ENCODE results near the gene HHIPL1.

Gene HHIPL1

DNA sequence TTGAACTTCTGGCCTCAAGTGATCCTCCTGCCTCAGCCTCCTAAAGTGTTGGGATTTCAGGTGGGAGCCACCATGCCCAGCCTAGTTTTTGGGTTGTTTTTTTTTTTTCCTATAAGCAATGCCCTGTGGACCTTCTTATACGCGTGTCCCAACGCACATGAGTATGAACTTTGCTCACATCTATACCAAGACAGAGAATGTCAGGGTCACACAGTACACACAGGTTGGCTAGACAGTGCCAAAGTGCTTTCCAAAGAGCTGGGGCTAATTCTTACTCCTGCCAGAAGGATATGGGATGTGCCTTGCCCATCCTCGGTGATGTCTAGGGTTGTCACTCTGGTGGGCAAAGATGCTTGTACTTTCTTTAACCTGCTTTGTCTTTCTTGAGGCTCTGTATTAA is 33.3 kb upstream of the HHIPL1 start:
- DNase-seq: no peak

DNA sequence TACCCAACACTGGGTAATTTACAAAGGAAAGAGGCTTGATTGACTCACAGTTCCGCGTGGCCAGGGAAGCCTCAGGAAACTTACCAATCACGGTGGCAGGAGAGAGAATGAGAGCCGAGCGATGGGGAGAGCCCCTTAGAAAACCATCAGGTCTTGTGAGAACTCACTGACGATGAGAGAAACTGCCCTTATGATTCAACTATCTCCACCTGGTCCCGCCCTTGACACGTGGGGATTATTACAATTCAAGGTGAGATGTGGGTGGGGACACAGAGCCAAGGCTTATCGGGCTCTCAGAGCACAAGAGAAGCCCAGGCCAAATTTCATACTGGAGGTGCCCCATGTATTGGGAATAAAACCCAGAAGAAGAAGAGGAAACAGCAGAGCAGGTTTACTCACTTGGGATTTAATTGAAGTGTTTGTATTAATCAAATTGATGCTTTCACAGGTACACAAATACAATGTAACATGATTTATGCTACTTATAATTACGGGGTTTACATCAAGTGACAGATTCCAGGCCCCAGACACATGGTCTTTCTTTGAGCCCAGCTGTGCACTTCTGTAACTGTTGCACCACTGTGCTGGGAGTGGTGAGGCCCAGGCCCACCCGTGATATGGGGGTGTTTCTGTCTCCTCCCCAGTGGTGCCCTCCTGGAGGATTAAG is 32.7 kb upstream of the HHIPL1 start:
- no peak for DNase-seq

DNA sequence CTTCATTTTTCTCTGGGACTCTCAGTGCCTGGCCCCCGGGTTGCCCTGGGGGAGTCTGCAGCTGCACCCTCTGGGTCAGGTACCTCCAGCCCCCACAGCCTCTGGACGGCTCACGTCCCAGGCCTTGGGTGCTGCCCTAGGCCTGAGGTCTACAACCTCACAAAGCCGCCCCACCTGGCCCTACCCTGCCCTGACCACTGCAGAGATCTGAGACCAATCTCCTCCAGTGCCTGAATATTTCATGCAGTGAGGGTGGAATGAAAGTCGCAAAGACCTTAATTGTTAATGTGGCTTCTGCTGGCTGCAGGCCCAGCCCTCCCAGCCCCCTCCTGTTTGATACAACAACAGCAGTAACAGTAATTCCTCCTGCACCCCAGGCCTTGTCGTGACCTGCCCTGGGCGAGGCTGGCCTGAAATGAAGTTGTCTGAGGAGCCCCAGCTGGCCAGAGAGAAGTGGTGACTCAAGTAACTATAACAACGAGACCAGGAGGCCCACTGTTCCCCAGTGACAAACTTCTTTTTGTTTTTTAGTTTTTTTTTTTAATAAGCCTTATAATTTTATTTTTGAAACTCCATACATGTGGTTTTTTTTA is 32.1 kb upstream of the HHIPL1 start:
- peak; percentile 57 for DNase-seq

DNA sequence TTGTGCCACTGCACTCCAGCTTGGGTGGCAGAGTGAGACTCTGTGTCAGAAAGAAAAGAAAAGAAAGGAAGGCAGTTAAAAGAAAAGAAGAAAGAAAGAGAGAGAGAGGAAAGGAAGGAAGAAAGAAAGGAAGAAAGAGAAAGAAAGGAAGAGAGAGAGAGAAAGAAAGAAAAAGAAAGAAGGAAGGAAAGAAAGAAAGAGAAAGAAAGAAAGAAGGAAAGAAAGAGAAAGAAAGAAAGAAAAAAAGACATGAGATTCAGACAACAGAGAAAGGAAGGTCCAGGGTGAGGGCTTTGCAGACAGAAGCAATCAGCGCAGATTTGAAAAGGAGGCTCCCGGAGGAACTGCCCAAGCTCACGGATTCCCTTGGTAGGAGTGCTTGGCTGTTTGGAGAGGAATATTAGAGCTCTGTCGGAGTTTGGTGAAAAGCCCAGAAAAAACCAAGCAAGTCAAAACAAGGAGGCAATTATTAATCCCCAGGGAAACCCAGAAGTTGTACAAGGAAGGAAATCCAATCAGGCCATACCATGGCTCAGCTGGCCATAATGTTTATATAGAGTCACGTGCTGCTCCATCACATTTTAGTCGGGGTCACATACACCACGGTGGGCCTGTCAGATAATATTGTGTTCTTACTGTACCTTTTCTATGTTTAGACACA is 29.3 kb upstream of the HHIPL1 start:
- peak; percentile 31 for DNase-seq

DNA sequence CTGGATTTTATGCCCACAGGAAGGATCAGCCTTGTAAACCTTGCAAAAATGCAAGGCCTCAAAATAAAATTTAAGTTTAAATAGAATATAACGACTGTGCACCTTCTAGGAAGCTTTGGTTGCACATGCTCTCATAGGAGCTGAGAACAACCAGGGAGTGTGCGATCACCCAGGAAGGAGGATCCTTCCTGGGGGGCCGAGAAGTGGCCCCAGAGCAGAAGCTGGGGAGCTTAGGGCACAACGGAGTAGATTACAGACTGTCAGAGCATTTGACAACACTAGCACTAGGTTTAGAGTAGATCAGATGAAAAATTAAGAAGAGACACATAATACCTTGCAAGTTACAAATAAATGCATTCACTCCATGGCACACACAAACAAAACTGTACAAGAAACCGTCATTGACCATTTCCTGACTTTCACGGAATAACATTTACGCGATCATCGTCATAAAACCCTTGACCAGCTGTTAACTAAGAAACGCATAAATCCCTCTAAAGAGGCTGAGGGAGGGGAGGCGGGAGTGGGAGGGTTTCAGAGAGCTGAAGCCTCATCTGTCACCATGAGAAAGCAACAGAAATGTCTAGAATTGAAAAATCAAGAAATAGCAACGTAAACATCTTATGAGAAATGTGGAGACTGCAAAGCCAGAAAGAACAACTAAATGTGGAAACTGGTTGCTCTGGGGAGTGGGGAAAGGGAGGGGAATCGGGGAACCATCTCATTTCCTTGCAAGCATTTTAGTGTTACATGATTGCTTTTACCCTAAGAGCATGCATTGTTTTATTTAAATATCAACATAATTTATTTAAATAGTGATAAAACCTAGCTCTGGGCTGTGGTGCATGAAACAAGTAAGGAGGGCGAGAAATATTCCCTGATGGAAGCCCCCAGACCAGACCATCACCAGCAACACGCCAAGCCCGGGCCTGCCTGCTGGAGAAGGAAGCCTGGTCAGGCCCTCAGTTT is 27.8 kb upstream of the HHIPL1 start:
- DNase-seq: no peak

DNA sequence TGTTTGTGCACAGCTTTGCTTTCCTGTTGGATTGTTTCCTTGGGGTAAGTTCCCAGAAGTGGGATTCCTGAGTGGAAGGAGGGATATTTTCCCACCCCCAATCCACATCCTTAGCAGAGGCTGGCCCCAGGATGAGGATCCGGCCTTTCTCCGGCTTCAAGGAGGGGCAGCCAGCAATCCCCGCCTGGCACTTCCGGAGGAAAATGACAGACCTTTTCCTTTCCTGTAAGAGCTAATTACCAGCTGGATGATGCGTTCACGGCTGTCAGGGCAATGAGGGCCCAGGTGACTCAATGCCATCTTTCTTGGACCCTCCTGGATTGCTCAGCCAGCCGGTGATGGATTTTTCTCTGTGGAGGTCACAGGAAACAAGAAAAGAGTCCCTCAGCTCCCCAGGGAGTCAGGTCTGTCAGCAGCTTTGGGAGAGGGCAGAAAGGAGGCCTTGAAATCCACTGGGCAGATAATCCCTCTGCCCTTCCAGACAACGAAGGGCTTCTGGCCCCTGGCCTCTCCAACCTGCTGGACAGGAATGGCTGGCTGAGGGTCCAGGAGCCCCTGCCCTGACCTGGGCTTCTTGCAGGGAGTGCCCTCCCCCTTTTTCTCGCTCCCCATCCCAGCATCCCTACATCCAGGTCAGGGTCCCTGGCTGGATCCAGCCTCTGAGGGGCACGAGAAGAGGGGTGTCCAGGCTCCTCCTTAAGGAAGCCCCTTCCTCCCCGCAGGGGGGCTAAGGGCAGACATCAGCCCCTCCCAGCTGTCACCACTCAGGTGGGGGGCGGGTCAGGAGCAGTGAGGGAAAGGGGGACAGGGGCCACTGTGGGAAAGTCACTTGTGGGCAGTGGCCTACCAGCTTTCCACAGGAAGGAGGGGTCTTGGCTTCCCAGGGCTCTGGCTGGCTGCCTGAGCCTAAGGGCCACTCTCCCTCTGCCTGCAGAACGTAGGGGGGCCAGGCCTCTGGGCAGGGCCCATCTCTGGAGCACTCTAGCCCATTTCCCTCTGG is 24.8 kb upstream of the HHIPL1 start:
- DNase-seq: peak; percentile 47

DNA sequence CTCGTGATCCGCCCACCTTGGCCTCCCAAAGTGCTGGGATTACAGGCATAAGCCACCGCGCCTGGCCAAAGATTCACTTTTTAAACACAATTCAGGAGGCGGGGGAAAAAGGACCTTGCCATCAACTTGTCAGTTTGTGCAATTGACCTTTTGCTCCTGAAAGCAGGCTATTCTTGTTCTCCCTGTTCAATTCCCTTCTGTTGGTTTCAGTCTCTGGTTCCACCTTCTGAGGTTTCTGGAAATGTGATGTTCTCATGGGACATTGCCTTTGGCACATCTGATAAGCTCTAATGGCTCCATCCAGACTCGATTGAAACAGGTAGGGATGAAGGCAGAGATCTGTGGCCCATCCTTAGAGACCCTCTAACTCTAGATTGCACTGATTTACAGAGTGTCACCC is 23.0 kb upstream of the HHIPL1 start:
- no peak for DNase-seq

DNA sequence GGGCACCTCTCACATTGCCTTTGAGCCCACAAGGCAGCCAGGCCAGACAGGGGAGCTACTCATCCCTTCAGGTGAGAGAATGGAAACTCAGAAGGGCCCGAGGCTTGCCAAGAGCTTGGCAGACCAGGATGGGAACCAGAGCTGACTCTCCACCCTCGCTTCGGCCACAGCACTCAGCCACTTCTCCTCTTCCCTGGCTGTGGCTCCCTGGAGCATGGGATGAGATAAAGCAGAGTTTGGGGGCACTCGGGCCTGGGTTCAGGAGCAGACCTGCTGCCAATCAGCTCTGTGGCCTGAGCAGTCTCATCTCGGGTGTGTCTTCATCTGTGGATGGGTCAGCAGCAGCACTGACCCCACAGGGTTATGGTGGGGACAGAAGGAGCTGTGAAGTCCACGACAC is 20.9 kb upstream of the HHIPL1 start:
- DNase-seq: no peak

DNA sequence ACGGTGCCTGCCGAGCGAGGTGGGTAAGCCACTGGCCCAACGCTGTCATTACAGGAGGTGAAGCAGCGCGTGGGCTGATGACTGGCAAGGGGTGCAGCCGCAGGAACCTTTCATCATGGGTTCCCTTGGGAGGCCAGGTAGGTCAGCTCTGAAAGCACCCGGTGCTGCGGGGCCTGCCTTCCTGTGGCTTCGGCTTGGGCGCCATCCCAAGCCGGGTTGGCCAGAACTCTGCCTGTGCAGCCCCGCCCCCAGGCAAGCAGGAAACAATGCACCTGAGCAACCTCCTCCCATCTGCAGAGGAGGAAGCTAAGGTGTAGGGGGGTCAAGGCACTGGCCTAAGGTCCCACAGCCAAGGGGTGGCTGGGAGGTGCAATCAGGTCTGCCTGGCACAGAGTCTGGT is 20.0 kb upstream of the HHIPL1 start:
- no peak for DNase-seq

DNA sequence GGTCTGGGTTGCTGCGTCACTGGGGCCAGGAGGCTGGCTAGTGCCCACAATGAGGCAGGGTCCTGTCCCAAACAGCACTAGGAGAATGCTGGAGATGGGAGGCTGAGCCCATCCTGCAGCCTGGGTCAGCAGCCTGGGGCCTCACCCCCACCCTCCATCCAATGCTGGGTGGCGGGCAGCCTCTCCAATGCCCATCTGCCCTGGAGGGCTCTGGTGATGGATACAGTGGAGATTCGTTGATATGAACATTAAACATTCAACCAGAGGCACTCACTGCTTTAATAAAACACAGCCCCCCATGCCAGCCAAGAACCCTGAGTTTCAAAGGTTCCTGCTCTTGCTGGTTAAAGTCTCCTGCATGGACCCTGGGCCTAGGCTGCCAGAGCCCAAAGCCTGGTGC is 19.5 kb upstream of the HHIPL1 start:
- DNase-seq: no peak

DNA sequence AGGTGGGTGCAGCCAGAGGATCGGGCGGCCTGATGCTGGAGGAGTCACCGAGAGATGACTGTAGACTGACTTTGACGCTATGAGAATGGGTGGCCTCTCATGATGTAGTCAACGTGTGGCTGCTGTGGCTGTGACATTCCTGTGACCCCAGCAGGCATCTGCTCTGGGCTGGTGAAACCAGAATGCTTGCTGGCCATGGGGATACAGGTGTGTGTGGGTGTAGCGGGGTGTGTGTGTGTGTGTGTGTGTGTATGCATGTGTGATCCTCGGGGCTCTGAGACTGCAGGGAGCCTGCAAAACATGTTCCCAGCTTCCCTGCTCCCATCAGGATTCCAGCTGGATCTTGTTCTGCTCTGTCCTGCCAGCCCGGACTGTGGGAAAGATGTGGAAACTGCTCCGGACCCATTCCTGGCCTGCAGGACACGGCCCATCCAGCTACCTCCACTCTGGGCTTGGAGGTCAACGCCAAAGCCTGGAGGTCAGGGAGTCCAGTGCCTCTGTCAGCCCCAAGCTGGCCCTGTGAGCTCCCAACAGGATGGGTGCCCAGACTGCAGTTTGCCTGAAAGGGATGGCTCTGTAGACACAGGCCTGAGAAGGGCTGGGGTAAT is 18.8 kb upstream of the HHIPL1 start:
- no peak for DNase-seq

DNA sequence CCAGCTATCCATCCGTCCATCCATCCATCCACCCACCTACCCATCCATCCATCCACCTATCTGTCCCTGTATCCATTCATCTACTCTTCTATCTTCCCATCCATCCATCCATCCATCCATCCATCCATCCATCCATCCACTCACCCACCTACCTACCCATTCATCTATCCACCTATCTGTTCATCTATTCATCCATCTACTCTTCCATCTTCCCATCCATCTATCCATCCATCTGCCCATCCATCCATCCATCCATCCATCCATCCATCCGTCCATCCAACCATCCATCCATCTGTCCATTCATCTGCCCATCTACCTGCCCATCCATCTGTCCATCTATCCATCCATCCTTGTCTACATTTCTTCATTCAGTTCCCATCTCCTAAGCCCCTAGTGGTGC is 17.8 kb upstream of the HHIPL1 start:
- no peak for DNase-seq

DNA sequence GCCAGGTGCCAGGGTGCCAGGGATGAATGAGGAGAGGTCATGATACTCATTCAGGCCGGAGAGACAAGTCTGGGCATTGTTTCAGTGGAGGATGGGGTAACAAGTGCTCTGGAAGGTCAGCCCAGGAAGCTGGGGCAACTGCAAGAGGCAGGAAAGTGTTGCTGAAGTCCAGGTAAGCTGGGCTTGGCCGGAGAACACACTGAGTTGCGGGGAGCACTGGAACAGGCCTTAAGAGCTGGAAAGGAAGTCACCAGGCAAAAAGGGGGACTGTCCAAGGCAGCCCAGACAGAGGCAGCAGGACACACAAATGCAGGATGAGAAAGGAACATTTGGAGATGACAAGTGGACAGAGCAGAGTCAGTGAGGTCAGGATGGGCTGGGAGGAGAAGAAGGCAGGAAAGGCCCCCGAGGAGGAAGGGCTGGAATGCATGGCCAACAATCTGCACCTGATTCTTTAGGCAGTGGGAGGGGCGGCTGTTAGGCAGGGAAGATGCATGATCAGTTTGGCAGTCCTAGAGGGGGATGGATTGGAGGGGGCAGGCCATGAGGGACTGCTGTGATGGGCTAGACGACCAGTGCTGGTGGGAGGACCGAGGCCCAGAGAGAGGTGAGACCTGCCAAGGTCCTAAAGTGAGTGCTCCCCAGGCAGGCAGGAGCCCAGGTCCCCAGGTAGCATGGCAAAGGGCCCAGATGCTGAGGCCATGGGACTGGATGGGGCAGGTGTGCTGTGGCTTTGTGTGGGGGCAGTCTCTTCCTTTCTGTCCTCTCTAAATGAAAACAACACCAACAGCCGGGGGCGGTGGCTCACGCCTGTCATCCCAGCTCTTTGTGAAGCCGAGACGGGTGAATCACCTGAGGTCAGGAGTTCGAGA is 17.2 kb upstream of the HHIPL1 start:
- DNase-seq: no peak

DNA sequence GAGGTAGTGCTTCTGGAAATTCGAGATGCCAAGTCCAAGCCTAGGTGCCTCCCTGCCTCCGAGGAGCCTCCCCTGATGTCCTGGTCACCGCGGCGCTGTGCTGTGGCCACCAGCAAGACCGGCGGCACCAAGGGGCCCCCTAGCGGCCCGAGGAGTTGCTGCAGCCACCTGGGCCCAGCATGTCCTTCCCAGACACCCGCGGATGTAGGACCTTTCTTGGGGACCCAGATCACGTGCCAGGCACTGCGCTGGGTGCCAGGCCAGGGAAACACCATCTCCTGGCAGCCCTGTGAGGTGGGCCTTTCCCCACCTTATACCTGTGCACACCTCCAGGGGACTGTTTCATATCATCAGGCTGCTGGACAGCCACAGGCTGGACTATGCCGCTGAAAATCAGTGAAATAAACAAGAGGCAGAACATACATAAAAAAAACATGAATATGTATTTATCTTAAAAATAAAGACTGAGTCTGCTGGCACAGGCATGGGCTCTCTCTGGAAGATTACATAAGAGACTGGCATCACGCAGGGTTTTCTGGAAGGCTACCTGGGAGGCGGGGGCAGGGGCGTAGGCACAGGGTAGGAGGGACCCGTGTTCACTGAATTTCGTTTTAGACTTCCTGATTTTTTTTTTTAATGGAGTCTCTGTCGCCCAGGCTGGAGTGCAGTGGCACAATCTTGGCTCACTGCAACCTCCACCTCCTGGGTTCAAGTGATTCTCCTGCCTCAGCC is 15.9 kb upstream of the HHIPL1 start:
- DNase-seq: peak; percentile 65

DNA sequence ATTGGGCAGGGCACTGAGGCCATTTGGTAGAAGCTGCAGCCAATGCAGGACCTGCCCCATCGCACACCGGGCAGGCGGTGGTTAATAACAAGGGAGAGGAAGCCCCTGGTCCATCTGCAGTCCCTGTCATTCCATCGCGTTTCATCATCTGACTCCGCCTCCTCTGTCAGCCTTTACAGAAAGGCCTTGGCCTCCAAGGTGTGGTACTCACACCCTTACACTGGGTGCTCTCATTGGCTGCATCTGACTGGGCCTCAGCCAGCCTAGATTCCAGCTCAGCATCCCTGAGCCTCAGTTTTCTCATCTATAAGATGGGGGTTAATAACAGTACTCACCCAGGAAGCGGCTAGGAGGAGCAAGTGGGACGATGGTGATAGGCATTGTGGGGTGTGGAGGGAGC is 14.7 kb upstream of the HHIPL1 start:
- no peak for DNase-seq

DNA sequence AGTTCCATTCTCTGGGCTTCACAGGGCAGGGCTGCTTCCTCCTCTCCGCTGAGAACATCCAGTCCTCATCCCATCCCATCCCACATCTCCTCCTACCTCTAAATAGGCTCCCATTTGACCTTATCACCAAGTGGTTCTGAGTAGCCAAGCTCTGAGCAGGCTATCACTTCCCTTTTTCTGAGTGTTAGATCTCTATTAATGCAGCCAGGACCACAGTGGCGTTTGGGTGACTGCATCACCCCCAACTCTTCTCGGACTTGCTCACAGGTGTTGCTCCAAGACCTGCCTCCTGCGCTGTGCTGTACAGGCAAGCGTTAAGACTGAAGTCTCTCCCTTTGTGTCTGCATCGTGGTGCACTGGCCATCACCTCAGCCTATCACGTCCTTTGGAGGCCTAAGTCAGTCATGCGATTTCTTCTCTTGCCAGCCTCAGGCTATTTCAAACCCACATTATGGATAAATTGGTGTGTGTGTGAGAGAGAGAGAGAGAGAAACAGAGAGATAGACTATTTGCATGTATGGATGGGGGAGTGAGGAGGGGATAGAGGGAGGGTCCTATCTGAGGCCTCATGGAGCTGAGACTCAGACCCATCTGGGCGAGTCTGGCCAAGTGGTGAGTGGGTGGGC is 12.4 kb upstream of the HHIPL1 start:
- DNase-seq: no peak

DNA sequence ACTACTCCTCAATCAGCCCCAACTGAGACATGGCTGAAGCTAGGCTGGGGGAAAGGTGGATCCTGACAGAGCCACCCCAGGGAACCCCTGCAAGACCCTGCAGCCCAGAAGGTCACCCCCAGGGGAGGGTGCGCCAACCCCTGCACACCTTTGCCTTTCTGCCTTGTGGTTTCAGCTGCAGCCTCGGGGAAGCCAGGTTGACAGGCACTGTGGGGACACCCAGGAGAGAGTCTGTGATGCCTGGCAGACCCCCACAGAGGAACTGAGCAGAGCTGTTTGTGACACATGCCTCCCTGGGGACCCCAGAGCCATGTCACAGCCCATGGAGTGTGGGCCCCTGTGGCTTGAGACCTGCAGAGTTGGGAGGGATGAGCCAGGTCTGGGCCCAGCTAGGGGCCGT is 11.8 kb upstream of the HHIPL1 start:
- DNase-seq: no peak

DNA sequence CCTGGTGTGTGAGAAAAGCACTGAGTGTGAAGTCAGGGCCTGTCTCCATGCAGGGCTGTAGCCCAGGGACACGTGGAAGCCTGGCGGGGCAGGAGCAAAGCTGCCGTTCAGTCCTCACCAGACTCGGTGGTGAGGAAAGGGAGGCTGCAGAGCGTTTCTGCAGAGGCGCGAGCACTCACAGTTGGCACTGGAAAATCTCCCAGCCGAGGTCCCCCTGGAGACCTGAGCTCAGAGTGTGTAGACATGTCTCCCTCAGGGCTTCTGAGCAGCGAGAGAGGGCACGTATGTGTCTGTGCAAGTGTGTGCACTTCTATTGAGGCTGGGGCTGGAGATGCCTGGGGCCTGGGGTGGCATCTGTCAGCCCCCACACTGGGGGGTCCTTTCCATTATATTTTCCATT is 11.0 kb upstream of the HHIPL1 start:
- no peak for DNase-seq

DNA sequence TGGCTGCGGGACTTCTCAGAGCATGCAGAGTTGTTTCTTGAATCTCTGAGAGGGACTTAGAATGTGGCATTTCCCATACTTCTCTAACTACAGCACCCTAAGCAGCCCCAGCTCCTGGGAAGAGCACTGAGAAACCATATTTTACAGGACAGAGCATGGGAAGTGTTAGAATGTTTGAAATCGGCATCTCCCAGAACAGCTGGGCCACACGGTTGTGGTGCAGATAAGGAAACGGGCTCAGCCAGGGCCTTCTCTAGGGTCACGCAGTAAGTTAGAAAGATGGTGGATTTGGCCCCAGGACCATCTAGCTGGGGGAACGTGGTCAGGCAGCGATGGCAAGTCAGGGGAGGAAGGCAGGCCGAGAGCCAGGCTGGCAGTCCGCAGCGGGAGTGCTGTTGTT is 10.5 kb upstream of the HHIPL1 start:
- DNase-seq: no peak

Data from fibroblast of skin of scalp (primary cell).